Endothelial cell of umbilical vein (primary cell): Measurements from ENCODE around the gene TMEFF2. TPM values are rescaled to one million over a fixed set of nuclear protein-coding genes. Genes with fewer than 3 reads are reported as not detected.

Experiments
- BruUV-seq: library from RNA; stranded (reverse); fragments of 400-500 nt; replicated peaks from 2 replicates; lab custom pipeline; 2021; lab: Mats Ljungman, UMichigan
- CTCF ChIA-PET: fragments of 300-600, 350-600 bp; sonication (Branson Sonifier 250); formaldehyde crosslinking; loops from one replicate; lab custom pipeline; 2021; ENCODE audit warnings: antibody characterized with exemption, inconsistent platforms; lab: Charles Lee
- POLR2A ChIA-PET: fragments of 300-600, 350-600 bp; sonication (Branson Sonifier 250); formaldehyde crosslinking; loops from one replicate; lab custom pipeline; 2021; ENCODE audit warnings: antibody characterized with exemption, inconsistent platforms; lab: Charles Lee
- DNase-seq: peaks from one replicate; pipeline ENCODE4 v3.0.0-alpha.2; 2011; ENCODE audit warnings: low read depth, low spot score
- FAIRE-seq: peaks from 2 replicates; lab custom pipeline; 2011; peaks lifted over from hg19 to GRCh38; lab: Jason Lieb, UNC
- H2AFZ ChIP-seq: 2 replicates; pipeline ENCODE4 v1.6.0; 2012; ENCODE audit warnings: low read depth, low read length, control low read depth, inconsistent platforms
- H3K27ac ChIP-seq: 2 replicates; pipeline ENCODE4 v1.5.1; 2011; ENCODE audit warnings: low read depth, mild to moderate bottlenecking, control low read depth, low read length, moderate library complexity; ENCODE audit not compliant: insufficient read depth
- H3K27me3 ChIP-seq, 2 experiments: 2 replicates each; pipeline versions ENCODE4 v1.6.0 to v1.6.1; 2011; ENCODE audit warnings: low read length in 2 of 2, mixed read lengths in 1 of 2; ENCODE audit not compliant: control insufficient read depth in 2 of 2, insufficient read depth in 2 of 2
- H3K36me3 ChIP-seq, 2 experiments: 2 replicates in 1 of 2; 3 replicates in 1 of 2; pipeline ENCODE4 v1.5.1; 2011; ENCODE audit warnings: low read length in 2 of 2, mild to moderate bottlenecking in 1 of 2, moderate library complexity in 1 of 2; ENCODE audit not compliant: control insufficient read depth in 2 of 2, insufficient read depth in 2 of 2; ENCODE audit errors: extremely low read depth in 1 of 2
- H3K4me1 ChIP-seq: 3 replicates; pipeline ENCODE4 v1.5.1; 2011; ENCODE audit warnings: mild to moderate bottlenecking, low read length; ENCODE audit not compliant: control insufficient read depth, insufficient read depth; ENCODE audit errors: extremely low read depth
- H3K4me2 ChIP-seq: 2 replicates; pipeline ENCODE4 v1.6.1; 2011; ENCODE audit warnings: low read length, control low read depth, mixed read lengths; ENCODE audit not compliant: insufficient read depth
- H3K4me3 ChIP-seq, 3 experiments: fragments of 200-600 bp in 1 of 3; sonication (generic), shearing (Covaris generic) in 1 of 3; replicated peaks in 1 of 3; 2 replicates each; pipeline ENCODE4 v1.5.1; 2011 to 2016; ENCODE audit warnings: control low read depth in 3 of 3, low read length in 3 of 3, mild to moderate bottlenecking in 2 of 3, inconsistent platforms in 1 of 3, low read depth in 1 of 3, moderate library complexity in 1 of 3; ENCODE audit not compliant: insufficient read depth in 1 of 3
- H3K79me2 ChIP-seq: 2 replicates; pipeline ENCODE4 v1.6.0; 2012; ENCODE audit warnings: low read length, inconsistent platforms; ENCODE audit not compliant: control insufficient read depth, insufficient read depth
- H3K9ac ChIP-seq: replicated peaks from 2 replicates; pipeline ENCODE3; 2011; ENCODE audit warnings: low read length, control low read depth; ENCODE audit not compliant: insufficient read depth; ENCODE audit errors: extremely low read depth
- H3K9me1 ChIP-seq: replicated peaks from 3 replicates; pipeline ENCODE4 v1.6.0; 2011; ENCODE audit warnings: mild to moderate bottlenecking, low read length; ENCODE audit not compliant: control insufficient read depth, insufficient read depth; ENCODE audit errors: extremely low read depth
- H3K9me3 ChIP-seq: replicated peaks from 2 replicates; pipeline ENCODE4 v1.5.1; 2012; ENCODE audit warnings: low read length, inconsistent platforms; ENCODE audit not compliant: control insufficient read depth, insufficient read depth
- H4K20me1 ChIP-seq: replicated peaks from 2 replicates; pipeline ENCODE3; 2011; ENCODE audit warnings: mild to moderate bottlenecking, low read length; ENCODE audit not compliant: control insufficient read depth, insufficient read depth; ENCODE audit errors: extremely low read depth
- CTCF ChIP-seq, 2 donors: IDR thresholded peaks; 1 replicate in 1 of 2; 2 replicates in 1 of 2; pipeline ENCODE4 v1.5.1; 2011; ENCODE audit warnings: low read length in 2 of 2, mild to moderate bottlenecking in 2 of 2, moderate library complexity in 2 of 2, control low read depth in 1 of 2, inconsistent platforms in 1 of 2, low read depth in 1 of 2; ENCODE audit not compliant: insufficient read depth in 1 of 2; ENCODE audit errors: extremely low read depth in 1 of 2
- EZH2 ChIP-seq: IDR thresholded peaks from 2 replicates; pipeline ENCODE4 v1.6.1; 2012; ENCODE audit warnings: borderline replicate concordance, low read depth, mild to moderate bottlenecking, moderate library complexity, low read length, inconsistent platforms; ENCODE audit not compliant: severe bottlenecking
- FOS ChIP-seq: IDR thresholded peaks from 2 replicates; pipeline ENCODE4 v1.6.1; 2011; ENCODE audit warnings: mild to moderate bottlenecking, low read length, moderate library complexity, borderline replicate concordance; ENCODE audit not compliant: insufficient read depth
- GATA2 ChIP-seq: IDR thresholded peaks from 2 replicates; pipeline ENCODE4 v1.7.0; 2011; ENCODE audit warnings: low read depth, mild to moderate bottlenecking, moderate library complexity, mixed read lengths, low read length; ENCODE audit not compliant: insufficient read length, insufficient read depth
- JUN ChIP-seq: IDR thresholded peaks from 2 replicates; pipeline ENCODE4 v1.6.1; 2011; ENCODE audit warnings: borderline replicate concordance, low read depth; ENCODE audit not compliant: insufficient read length, insufficient read depth
- MAX ChIP-seq: IDR thresholded peaks from 2 replicates; pipeline ENCODE4 v1.6.1; 2011; ENCODE audit not compliant: insufficient read depth, insufficient read length
- MYC ChIP-seq: IDR thresholded peaks from one replicate; pipeline ENCODE4 v1.6.1; 2011; ENCODE audit warnings: mild to moderate bottlenecking, low read depth, low read length
- POLR2A ChIP-seq: IDR thresholded peaks from 2 replicates; pipeline ENCODE4 v1.6.1; 2012; ENCODE audit warnings: low read depth, mild to moderate bottlenecking, control low read depth, low read length
- POLR2AphosphoS5 ChIP-seq: IDR thresholded peaks from 2 replicates; pipeline ENCODE4 v1.6.1; 2012; ENCODE audit warnings: low read depth, mild to moderate bottlenecking, control low read depth, low read length, moderate library complexity; ENCODE audit not compliant: insufficient read depth
- dilution Hi-C: fragments of 300-500 bp; cut with MboI; formaldehyde crosslinking; loops from one replicate; pipeline ENCODE4 v1.15.0; 2019; ENCODE audit warnings: low sequenced_read_pairs; ENCODE audit not compliant: extremely low pct_ligation_motif_present
- intact Hi-C: fragments of 100-400 bp; cut with micrococcal nuclease; formaldehyde crosslinking; loops from one replicate; pipeline ENCODE4 v1.10.0; 2022
- polyA plus RNA-seq, 4 experiments: library from polyadenylated mRNA; depleted of rRNA in 3 of 4; stranded (reverse) in 3 of 4; unstranded in 1 of 4; fragments of >200 nt; gene quantifications; 2 replicates each; pipeline versions ENCODE4 v1.2.1 to v1.2.3, GENCODE V29; 2011 to 2012; ENCODE audit warnings: missing spikeins in 1 of 4
- total RNA-seq: library from RNA; stranded (reverse); gene quantifications from 2 replicates; pipeline ENCODE4 v1.2.3, GENCODE V29; 2021

TMEFF2 gene
- total and polyA plus RNA-seq, 2 donors (not counting 3 experiments of a cell fraction or from before 2014, with no cell fraction given): 0.18 to 0.20 TPM

- Histone ChIP-seq H2AFZ (no peak overlapping the region), H3K4me1 (peaks cover 25% of the 10 kb centered on the region), H3K36me3 (no peaks in the 10 kb centered on the region), H4K20me1 (no peaks in the 10 kb centered on the region), H3K9ac (no peak overlapping the region), H3K9me1 (no peaks in the 10 kb centered on the region), H3K27ac (no peak overlapping the region), H3K4me2 (no peak overlapping the region), H3K4me3 (no peak overlapping the region), H3K27me3 (no peaks in the 10 kb centered on the region), H3K9me3 (no peaks in the 10 kb centered on the region), H3K79me2 (no peaks in the 10 kb centered on the region)
- CTCF ChIA-PET: interaction anchor here (0.9 to 4.3 kb wide), 4 partner anchors 39 to 229 kb away, joined by 3 to 30 read pairs (median 6); no protein-coding TSS in a partner anchor
- intact Hi-C loops: no loop called here
- POLR2A ChIA-PET: no interaction called here
- dilution Hi-C loops: no loop called here
- TF ChIP-seq EZH2 (no peak), GATA2 (no peak), JUN (no peak), FOS (no peak), POLR2AphosphoS5 (no peak), MYC (no peak), CTCF (IDR thresholded peaks at IDR 0.05; ENCODE audit: extremely low read depth in 1 of 2, insufficient read depth in 1 of 2, low read depth in 1 of 2, low read length in 2 of 2) (no peak), POLR2A (no peak), MAX (no peak)
- DNase-seq (peak; percentile 33), FAIRE-seq (no peak)
- no TSS peak for BruUV-seq
Observed at GRCh38 chr2:191933307-191934105, 261.2 kb downstream of the TMEFF2 start.
